GM13977 (cell line): ENCODE results near the gene TLN1.
A peak's percentile ranks its signal among the peaks of the same experiment; 100 is the strongest.

Experiments
- DNase-seq: peaks from one replicate; pipeline ENCODE4 v3.0.0; 2012; ENCODE audit warnings: low spot score
- in situ Hi-C: fragments of 300-500 bp; cut with MboI; formaldehyde crosslinking; loops from one replicate; pipeline ENCODE4 v1.12.0; 2022; ENCODE audit warnings: low sequenced_read_pairs, low pct_unique_long_range_greater_than_20kb, mixed read lengths, inconsistent platforms; ENCODE audit not compliant: unreplicated experiment
- TF ChIP-seq, protein P1 (sequence below): IDR thresholded peaks from 2 replicates; pipeline ENCODE4 v1.5.1; 2012; ENCODE audit warnings: mild to moderate bottlenecking, control low read depth; ENCODE audit not compliant: insufficient read depth; ENCODE audit errors: extremely low read depth, missing control alignments

TLN1 gene

DNA sequence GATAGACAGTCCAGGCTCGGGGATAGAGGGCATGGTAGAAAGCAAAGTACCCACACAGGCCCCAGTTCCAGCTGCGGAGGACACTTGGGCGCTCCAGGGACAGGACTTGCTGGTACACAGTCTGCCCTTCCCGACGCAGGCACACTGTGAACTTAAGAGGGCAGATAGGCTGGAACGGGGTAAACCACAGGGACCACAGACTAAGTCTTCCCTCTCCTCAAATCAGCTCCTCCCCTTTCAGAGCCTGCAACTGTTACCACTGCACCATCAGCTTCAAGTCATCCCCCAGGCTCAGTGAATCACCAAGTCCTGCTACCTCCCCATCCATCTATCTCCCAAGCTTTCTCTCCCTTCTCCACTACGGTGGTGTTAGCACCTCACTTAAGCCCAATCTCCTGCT is 9.7 kb upstream of the TLN1 start:
- in situ Hi-C loops, result no loop called here
- TF ChIP-seq, protein P1, sequence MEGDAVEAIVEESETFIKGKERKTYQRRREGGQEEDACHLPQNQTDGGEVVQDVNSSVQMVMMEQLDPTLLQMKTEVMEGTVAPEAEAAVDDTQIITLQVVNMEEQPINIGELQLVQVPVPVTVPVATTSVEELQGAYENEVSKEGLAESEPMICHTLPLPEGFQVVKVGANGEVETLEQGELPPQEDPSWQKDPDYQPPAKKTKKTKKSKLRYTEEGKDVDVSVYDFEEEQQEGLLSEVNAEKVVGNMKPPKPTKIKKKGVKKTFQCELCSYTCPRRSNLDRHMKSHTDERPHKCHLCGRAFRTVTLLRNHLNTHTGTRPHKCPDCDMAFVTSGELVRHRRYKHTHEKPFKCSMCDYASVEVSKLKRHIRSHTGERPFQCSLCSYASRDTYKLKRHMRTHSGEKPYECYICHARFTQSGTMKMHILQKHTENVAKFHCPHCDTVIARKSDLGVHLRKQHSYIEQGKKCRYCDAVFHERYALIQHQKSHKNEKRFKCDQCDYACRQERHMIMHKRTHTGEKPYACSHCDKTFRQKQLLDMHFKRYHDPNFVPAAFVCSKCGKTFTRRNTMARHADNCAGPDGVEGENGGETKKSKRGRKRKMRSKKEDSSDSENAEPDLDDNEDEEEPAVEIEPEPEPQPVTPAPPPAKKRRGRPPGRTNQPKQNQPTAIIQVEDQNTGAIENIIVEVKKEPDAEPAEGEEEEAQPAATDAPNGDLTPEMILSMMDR, result no peak
- no peak for DNase-seq

DNA sequence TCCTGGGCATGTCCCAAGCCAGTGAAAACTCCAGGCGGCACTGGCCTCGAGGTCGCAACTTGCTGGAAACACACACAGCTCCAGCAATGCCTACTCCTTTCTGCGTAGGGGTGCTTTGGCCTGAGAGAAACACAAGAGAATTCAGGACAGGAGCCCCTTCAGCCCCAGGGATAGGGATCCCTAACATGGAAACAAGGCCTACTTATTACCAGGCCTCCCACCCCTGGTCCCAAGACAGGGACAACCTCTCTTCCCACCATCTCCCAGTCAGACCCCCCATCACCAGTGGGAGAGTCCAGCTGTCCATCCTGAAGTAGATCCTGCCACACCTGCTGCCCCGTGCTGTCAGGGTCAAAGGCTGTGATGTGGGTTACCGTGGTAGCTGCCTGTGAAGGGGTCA is 8.2 kb upstream of the TLN1 start:
- TF ChIP-seq, protein P1, result no peak
- DNase-seq, result no peak
- in situ Hi-C loops, result no loop called here

DNA sequence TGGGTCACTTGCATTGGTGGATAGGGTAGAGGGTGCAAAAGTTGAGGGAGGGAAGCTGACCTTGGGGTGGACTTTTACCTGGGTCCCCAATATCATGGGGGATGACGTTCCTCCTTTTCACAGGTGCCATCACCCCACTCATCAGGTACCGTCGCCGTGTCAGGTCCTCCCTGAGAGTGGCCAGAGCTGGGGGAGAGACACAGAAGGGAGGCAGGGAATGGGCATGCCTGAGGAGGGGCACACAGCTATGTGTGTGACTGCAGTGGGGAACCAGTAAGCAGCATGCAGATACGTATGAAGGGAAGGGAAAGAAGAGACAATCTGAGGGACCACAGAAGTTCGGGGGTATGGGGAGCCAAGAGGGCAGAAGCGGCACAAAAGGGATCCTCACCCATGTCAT is 6.9 kb upstream of the TLN1 start:
- no peak for DNase-seq
- in situ Hi-C loops, result no loop called here
- TF ChIP-seq, protein P1, result no peak

DNA sequence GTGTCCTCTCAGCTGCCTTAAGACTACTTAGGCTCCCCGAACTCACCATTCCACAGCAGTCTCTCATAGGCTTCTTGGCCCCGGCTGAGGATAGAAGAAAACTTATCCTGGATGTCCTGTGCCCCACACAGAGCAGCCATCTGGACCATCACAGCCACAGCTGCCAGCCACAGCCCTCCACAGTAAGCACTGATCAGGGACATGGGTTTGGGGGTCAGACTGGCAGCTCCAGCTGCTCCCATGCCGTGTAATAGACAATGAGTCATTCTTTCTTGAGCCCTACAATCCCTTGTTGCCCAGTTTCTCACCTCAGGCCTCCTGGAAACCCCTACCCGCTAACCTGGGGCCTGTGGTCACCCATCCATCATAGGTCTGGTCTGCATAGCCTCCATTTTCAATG is 6.2 kb upstream of the TLN1 start:
- TF ChIP-seq, protein P1, result no peak

DNA sequence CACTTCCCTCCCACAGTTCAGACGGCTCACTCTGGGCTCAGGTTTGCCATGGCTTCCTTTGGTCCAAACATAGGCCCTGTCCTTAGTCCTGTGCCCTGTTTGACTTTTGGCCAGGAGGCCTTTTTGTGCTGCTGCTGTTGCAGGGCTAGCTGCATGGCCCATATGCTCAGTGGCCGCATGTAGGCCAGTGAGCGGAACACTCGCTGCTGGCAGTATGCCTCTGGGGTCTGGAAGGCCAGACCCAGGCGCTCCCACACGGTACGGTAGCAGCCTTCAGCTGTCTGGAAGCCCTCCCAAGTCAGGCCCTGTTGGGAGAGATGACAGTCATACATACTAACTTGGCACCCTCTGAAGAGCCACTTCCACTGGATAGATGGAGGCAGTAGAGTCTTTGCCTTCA is 5.1 kb upstream of the TLN1 start:
- TF ChIP-seq, protein P1, result no peak
- in situ Hi-C loops, result no loop called here
- DNase-seq, result no peak

More for the DNA sequence above, 6.2 kb upstream of the TLN1 start:
- in situ Hi-C loops, result no loop called here
- no peak for DNase-seq

DNA sequence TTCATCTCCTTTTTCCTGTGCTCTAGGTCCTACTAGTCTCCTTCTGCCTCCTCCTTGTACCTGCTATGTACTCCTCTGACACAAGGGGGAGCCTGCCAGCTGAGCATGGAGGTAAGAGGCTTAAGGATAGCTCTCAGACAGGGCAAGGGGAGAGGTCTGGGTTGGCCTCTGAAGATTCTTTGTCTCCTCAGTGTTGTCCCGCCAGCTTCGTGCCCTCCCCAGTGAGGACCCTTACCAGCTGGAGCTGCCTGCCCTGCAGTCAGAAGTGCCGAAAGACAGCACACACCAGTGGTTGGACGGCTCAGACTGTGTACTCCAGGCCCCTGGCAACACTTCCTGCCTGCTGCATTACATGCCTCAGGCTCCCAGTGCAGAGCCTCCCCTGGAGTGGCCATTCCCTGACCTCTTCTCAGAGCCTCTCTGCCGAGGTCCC is 4.2 kb upstream of the TLN1 start:
- peak; percentile 72 for DNase-seq
- TF ChIP-seq, protein P1, result peak; percentile 92
- in situ Hi-C loops, result no loop called here

DNA sequence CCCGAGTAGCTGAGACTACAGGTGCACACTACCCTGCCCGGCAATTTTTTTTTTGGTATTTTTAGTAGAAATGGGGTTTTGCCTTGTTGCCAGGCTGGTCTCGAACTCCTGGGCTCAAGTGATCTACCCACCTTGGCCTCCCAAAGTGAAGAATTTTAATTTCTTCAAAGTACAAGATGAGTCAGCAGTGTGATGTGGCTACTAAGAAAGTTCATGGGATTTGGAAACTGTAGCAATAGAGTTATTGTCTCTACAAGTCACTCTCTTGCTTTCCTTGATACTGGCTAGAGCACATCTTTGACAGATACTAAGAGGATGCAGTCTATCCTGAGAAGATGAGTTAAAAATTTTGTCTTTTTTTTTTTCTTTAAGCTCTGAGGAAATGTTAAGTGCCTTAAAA is 2.1 kb upstream of the TLN1 start:
- no peak for DNase-seq
- TF ChIP-seq, protein P1, result no peak
- in situ Hi-C loops, result no loop called here
